HEK293T (cell line): ENCODE results near the gene KRTAP5-1.

Source experiments
- BHLHE40 ChIP-seq: fragments of 450-650 bp; IDR thresholded peaks from 2 replicates; pipeline ENCODE4 v1.6.1; 2016; ENCODE audit warnings: mild to moderate bottlenecking, moderate library complexity, borderline replicate concordance
- FOXA1 ChIP-seq: fragments of 450-650 bp; IDR thresholded peaks from 2 replicates; pipeline ENCODE4 v1.6.1; 2016; ENCODE audit warnings: mild to moderate bottlenecking
- LEF1 ChIP-seq: fragments of 450-650 bp; IDR thresholded peaks from 2 replicates; pipeline ENCODE4 v1.6.1; 2017; ENCODE audit warnings: mild to moderate bottlenecking, borderline replicate concordance
- SP1 ChIP-seq: fragments of 450-650 bp; IDR thresholded peaks from 2 replicates; pipeline ENCODE4 v1.6.1; 2017
- TF ChIP-seq, protein P1 (sequence below): fragments of 450-650 bp; IDR thresholded peaks from 2 replicates; pipeline ENCODE4 v1.6.1; 2016

GRCh38 chr11:1562469-1563148 is 22.5 kb downstream of the KRTAP5-1 start:
- TF ChIP-seq SP1: no peak
- TF ChIP-seq LEF1: no peak
- no peak for TF ChIP-seq BHLHE40
- no peak for TF ChIP-seq FOXA1
- TF ChIP-seq, protein P1, sequence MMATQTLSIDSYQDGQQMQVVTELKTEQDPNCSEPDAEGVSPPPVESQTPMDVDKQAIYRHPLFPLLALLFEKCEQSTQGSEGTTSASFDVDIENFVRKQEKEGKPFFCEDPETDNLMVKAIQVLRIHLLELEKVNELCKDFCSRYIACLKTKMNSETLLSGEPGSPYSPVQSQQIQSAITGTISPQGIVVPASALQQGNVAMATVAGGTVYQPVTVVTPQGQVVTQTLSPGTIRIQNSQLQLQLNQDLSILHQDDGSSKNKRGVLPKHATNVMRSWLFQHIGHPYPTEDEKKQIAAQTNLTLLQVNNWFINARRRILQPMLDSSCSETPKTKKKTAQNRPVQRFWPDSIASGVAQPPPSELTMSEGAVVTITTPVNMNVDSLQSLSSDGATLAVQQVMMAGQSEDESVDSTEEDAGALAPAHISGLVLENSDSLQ: no peak
